ENCODE data around the gene SAP30BP. TPM values are rescaled to one million over a fixed set of nuclear protein-coding genes. Genes with fewer than 3 reads are reported as not detected.

Gene SAP30BP
- total RNA-seq, 1 experiment from 2014 or later, result 80.3 TPM

DNA sequence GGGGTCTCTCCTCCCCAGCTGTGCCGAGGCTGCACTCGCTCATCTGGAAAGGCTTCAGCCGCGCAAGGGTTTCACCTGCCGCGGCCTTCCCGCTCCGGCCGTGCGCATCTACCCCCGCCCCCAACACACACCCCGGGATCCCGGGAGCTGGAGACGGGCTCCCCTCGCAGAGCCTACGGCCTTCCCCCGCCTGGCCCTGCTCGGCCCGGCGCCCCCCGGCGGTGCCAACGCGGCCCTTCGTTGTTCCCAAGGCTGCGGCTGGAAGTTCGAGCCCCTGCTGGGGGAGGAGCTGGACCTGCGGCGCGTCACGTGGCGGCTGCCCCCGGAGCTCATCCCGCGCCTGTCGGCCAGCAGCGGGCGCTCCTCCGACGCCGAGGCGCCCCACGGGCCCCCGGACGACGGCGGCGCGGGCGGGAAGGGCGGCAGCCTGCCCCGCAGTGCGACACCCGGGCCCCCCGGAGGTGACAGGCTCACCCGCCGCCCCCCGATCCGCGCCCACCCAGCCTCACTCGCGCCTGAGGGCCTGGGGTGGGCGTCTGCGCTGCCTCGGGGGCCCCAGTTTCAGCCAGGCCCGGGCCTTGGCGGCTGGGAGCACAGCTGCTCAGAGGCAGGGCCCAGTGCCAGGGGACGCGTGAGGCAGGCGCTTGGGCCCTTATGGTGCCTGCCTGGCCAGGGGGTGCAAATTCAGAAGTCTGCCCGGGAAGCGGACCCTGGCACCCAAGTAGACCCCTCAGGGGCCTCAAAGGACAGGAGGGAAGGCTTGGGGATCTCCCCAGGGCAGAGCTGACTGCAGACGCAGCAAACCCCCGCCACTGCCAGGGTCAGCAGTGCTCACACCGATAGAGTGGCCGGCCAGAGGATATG lies 86.6 kb downstream of the SAP30BP start:
- Histone ChIP-seq H3K9me2 (ENCODE audit: insufficient read depth) (no peaks in the 10 kb centered on the region), H3F3A (ENCODE audit: insufficient read depth, low read depth) (peaks cover 31% of the 10 kb centered on the region), H3K27ac (no peak overlapping the region), H3K4me3 (no peak overlapping the region), H3K4me2 (no peak overlapping the region), H3K4me1 (replicated peaks; ENCODE audit: insufficient read depth) (no peaks in the 10 kb centered on the region), H2AFZ (no peak overlapping the region), H4K20me1 (ENCODE audit: insufficient read depth) (0 out of 2 replicates have a peak, but pooled peaks cover 3% of the 10 kb centered on the region), H3K79me2 (ENCODE audit: low read depth) (no peaks in the 10 kb centered on the region), H3K36me3 (ENCODE audit: low read depth) (peaks cover 4% of the 10 kb centered on the region; the same call in 1 of the 2 replicates), H3K27me3 (ENCODE audit: insufficient read depth, low read depth) (no peaks in the 10 kb centered on the region), H3K9me3 (ENCODE audit: insufficient read depth, low read depth) (no peaks in the 10 kb centered on the region)
- ChIA-PET POLR2A (ENCODE audit: unreplicated experiment) (no interaction called here), CTCF (no interaction called here)
- intact Hi-C loops (cut with micrococcal nuclease; ENCODE audit: unreplicated experiment), result no loop called here
- TF ChIP-seq, protein P1, sequence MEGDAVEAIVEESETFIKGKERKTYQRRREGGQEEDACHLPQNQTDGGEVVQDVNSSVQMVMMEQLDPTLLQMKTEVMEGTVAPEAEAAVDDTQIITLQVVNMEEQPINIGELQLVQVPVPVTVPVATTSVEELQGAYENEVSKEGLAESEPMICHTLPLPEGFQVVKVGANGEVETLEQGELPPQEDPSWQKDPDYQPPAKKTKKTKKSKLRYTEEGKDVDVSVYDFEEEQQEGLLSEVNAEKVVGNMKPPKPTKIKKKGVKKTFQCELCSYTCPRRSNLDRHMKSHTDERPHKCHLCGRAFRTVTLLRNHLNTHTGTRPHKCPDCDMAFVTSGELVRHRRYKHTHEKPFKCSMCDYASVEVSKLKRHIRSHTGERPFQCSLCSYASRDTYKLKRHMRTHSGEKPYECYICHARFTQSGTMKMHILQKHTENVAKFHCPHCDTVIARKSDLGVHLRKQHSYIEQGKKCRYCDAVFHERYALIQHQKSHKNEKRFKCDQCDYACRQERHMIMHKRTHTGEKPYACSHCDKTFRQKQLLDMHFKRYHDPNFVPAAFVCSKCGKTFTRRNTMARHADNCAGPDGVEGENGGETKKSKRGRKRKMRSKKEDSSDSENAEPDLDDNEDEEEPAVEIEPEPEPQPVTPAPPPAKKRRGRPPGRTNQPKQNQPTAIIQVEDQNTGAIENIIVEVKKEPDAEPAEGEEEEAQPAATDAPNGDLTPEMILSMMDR (conservative IDR thresholded peaks at IDR 0.05), result no peak
- no peak for TF ChIP-seq EZH2 (IDR thresholded peaks at IDR 0.05; ENCODE audit: low read depth)
- DNase-seq, result no peak
- BruUV-seq (replicated peaks), result no TSS peak

GRCh38 chr17:75754378-75755204 lies 87.5 kb downstream of the SAP30BP start:
- Histone ChIP-seq H4K20me1 (ENCODE audit: insufficient read depth) (0 out of 2 replicates have a peak, but pooled peaks cover 3% of the 10 kb centered on the region), H3K27me3 (ENCODE audit: insufficient read depth, low read depth) (no peaks in the 10 kb centered on the region), H3K4me3 (no peak overlapping the region), H2AFZ (no peak overlapping the region), H3K9me2 (ENCODE audit: insufficient read depth) (no peaks in the 10 kb centered on the region), H3K36me3 (ENCODE audit: low read depth) (no peaks in the 10 kb centered on the region), H3K27ac (no peak overlapping the region), H3K9me3 (ENCODE audit: insufficient read depth, low read depth) (no peaks in the 10 kb centered on the region), H3F3A (ENCODE audit: insufficient read depth, low read depth) (peaks cover 35% of the 10 kb centered on the region), H3K4me1 (replicated peaks; ENCODE audit: insufficient read depth) (no peaks in the 10 kb centered on the region), H3K79me2 (ENCODE audit: low read depth) (no peaks in the 10 kb centered on the region), H3K4me2 (no peak overlapping the region)
- intact Hi-C loops (cut with micrococcal nuclease; ENCODE audit: unreplicated experiment), result no loop called here
- no TSS peak for BruUV-seq (replicated peaks)
- DNase-seq, result no peak
- CTCF ChIA-PET, result no interaction called here
- POLR2A ChIA-PET (ENCODE audit: unreplicated experiment), result no interaction called here
- TF ChIP-seq, protein P1 (conservative IDR thresholded peaks at IDR 0.05), result no peak
- TF ChIP-seq EZH2 (IDR thresholded peaks at IDR 0.05; ENCODE audit: low read depth), result no peak

GRCh38 chr17:75755205-75755901 lies 88.2 kb downstream of the SAP30BP start:
- no peaks in the 10 kb centered on the region for H3K36me3 ChIP-seq (ENCODE audit: low read depth)

More at GRCh38 chr17:75755205-75755901, 88.2 kb downstream of the SAP30BP start:
- ChIA-PET POLR2A (ENCODE audit: unreplicated experiment) (no interaction called here), CTCF (no interaction called here)
- no peak overlapping the region for H2AFZ ChIP-seq
- H3K4me3 ChIP-seq, result no peak overlapping the region
- 0 out of 2 replicates have a peak, but pooled peaks cover 3% of the 10 kb centered on the region for H4K20me1 ChIP-seq (ENCODE audit: insufficient read depth)
- no peaks in the 10 kb centered on the region for H3K27me3 ChIP-seq (ENCODE audit: insufficient read depth, low read depth)
- no peak overlapping the region for H3K4me2 ChIP-seq
- peaks cover 42% of the 10 kb centered on the region for H3F3A ChIP-seq (ENCODE audit: insufficient read depth, low read depth)
- no peak overlapping the region for H3K27ac ChIP-seq
- BruUV-seq (replicated peaks), result no TSS peak
- intact Hi-C loops (cut with micrococcal nuclease; ENCODE audit: unreplicated experiment), result no loop called here
- DNase-seq, result no peak
- H3K79me2 ChIP-seq (ENCODE audit: low read depth), result no peaks in the 10 kb centered on the region
- no peaks in the 10 kb centered on the region for H3K9me2 ChIP-seq (ENCODE audit: insufficient read depth)
- TF ChIP-seq EZH2 (IDR thresholded peaks at IDR 0.05; ENCODE audit: low read depth), result no peak
- TF ChIP-seq, protein P1 (conservative IDR thresholded peaks at IDR 0.05), result no peak
- H3K9me3 ChIP-seq (ENCODE audit: insufficient read depth, low read depth), result no peaks in the 10 kb centered on the region
- H3K4me1 ChIP-seq (replicated peaks; ENCODE audit: insufficient read depth), result no peaks in the 10 kb centered on the region

All from PC-9 (cell line).